BLaER1 treated with 17β-estradiol and CSF1 and Interleukin-3, amounts not matched to agents 10 nM and 100 nM (cell line): Measurements from ENCODE around the gene ZBED1.
"Not testable (repeated sequence)": the region's sequence is repeated elsewhere in the genome, so short reads cannot be mapped to it uniquely, and the experiment has no call there.

Experiments
- H3K27ac ChIP-seq, 11 experiments: shearing (Covaris generic); formaldehyde crosslinking; 2 replicates each; pipeline ENCODE4 v1.8.1; 2022
- H3K27me3 ChIP-seq, 11 experiments: shearing (Covaris generic); formaldehyde crosslinking; 2 replicates each; pipeline ENCODE4 v1.8.1; 2022
- H3K36me3 ChIP-seq, 11 experiments: shearing (Covaris generic); formaldehyde crosslinking; 2 replicates each; pipeline ENCODE4 v1.8.1; 2022
- H3K4me1 ChIP-seq, 10 experiments: shearing (Covaris generic); formaldehyde crosslinking; 2 replicates each; pipeline ENCODE4 v1.8.1; 2022
- H3K4me2 ChIP-seq, 11 experiments: shearing (Covaris generic); formaldehyde crosslinking; 2 replicates each; pipeline ENCODE4 v1.8.1; 2022
- H3K4me3 ChIP-seq, 10 experiments: shearing (Covaris generic); formaldehyde crosslinking; 2 replicates each; pipeline ENCODE4 v1.8.1; 2022
- H3K9ac ChIP-seq, 11 experiments: shearing (Covaris generic); formaldehyde crosslinking; 2 replicates each; pipeline ENCODE4 v1.8.1; 2022
- H3K9me3 ChIP-seq, 11 experiments: shearing (Covaris generic); formaldehyde crosslinking; replicated peaks in 1 of 11; 2 replicates each; pipeline ENCODE4 v1.8.1; 2022
- H4K20me1 ChIP-seq, 11 experiments: shearing (Covaris generic); formaldehyde crosslinking; 2 replicates each; pipeline ENCODE4 v1.8.1; 2022
- Cebpa-rat ChIP-seq, 11 experiments: shearing (Covaris generic); IDR thresholded peaks; 2 replicates each; pipeline ENCODE4 v1.8.1; 2022

Gene ZBED1

DNA sequence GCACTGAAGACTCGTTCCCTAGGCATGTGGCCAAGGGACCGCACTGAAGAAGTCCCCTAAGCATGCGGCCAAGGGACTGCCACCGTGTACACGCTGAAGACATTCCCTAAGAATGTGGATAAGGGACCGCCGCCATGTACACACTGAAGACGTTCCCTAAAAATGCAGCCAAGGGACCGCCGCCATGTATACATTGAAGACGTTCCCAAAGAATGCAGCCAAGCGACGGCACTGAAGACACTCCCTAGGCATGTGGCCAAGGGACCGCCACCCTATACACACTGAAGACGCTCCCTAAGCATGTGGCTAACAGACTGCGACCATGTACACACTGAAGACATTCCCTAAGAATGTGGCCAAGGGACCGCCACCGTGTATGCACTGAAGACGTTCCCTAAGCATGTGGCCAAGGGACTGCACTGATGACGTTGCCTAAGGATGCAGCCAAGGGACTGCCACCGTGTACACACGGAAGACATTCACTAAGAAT, 31.5 kb downstream of the ZBED1 start:
- no peak overlapping the region for H3K9ac ChIP-seq
- peaks cover 8 to 31% (median 20%) of the 10 kb centered on the region in 11 experiments; a peak in 17 of 22 replicates for H3K9me3 ChIP-seq
- H4K20me1 ChIP-seq = peaks cover 36 to 92% (median 65%) of the 10 kb centered on the region in 11 experiments; a peak in 19 of 22 replicates

DNA sequence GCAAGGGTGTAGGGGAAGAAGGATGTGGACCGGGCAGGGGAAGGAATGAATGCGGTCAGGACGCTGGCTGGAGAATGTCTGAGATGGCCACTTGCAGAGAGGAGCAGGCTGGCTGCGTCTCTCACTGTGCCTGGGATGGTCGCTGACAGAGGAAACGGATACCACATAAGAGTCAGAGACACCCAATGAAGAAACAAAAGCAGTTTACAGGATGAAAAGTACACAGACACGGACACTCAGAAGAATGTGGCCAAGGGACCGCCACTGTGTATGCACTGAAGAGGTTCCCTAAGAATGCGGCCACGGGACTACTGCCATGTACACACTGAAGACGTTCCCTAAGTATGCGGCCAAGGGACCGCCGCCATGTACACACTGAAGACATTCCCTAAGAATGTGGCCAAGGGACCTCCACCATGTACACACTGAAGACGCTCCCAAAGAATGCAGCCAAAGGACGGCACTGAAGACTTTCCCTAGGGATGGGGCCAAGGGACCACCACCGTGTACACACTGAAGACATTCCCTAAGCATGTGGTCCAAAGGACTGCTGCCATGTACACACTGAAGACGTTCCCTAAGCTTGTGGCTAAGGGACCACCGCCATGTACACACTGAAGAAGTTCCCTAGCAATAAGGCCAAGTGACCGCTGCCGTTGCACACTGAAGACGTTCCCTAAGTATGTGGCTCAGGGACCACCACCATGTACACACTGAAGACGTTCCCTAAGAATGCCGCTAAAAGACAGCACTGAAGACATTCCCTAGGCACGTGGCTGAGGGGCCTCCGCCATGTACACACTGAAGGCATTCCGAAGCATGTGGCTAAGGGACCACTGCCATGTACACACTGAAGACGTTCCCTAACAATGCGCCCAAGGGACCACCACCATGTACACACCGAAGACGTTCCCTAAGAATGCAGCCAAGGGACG, 32.2 kb downstream of the ZBED1 start:
- H3K27ac ChIP-seq = no peak overlapping the region
- no peak overlapping the region for H3K4me2 ChIP-seq
- H4K20me1 ChIP-seq = peaks cover 43 to 94% (median 64%) of the 10 kb centered on the region in 11 experiments; a peak in 19 of 22 replicates
- H3K4me1 ChIP-seq = peaks cover 0 to under 1% (median 0%) of the 10 kb centered on the region in 10 experiments; a peak in 2 of 20 replicates
- H3K4me3 ChIP-seq = no peak overlapping the region
- H3K9ac ChIP-seq = no peak overlapping the region
- H3K27me3 ChIP-seq = no peaks in the 10 kb centered on the region
- H3K36me3 ChIP-seq = peaks cover 32 to 70% (median 40%) of the 10 kb centered on the region in 11 experiments
- peaks cover 8 to 31% (median 20%) of the 10 kb centered on the region in 11 experiments; a peak in 17 of 22 replicates for H3K9me3 ChIP-seq
- no peak for TF ChIP-seq Cebpa-rat (IDR thresholded peaks at IDR 0.05)

More for the DNA sequence above, 31.5 kb downstream of the ZBED1 start:
- TF ChIP-seq Cebpa-rat (IDR thresholded peaks at IDR 0.05) = no peak
- no peaks in the 10 kb centered on the region for H3K27me3 ChIP-seq
- peaks cover 32 to 65% (median 40%) of the 10 kb centered on the region in 11 experiments for H3K36me3 ChIP-seq
- H3K4me3 ChIP-seq = no peak overlapping the region
- H3K4me1 ChIP-seq = no peaks in the 10 kb centered on the region
- no peak overlapping the region for H3K27ac ChIP-seq
- no peak overlapping the region for H3K4me2 ChIP-seq

DNA sequence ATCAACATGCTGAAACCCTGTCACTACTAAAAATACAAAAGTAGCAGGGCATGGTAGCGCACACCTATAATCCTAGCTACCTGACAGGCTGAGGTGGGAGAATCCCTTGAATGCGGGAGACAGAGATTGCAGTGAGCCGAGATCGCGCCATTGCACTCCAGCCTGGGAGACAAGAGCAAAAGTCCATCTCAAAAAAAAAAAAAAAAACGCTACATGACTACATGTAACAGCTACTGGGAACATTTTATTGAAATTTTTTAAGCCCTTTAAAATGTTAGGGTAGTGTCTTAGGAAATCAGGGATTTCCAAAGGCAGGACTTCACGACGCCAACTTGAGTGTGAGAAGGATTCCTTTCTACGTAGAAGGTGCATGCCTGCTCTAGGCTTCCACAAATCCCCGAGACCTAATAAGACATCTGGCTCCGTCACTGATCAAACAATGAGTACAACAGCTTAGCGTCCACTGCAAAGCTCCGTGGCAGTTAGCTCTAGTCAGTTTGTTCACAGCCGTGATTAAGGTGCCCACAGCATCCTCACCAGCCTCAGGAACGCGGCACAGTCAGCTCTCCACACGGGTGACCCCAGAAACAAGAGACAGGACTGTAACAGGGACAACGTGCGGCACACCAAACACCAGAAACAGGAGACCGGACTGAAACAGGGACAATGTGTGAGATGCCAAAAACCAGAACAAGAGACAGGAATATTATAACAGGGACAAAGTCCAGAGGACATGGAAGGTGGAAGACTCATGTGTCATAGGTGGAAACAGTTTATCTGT, 33.7 kb downstream of the ZBED1 start:
- no peak overlapping the region for H3K4me2 ChIP-seq
- no peaks in the 10 kb centered on the region for H3K27me3 ChIP-seq
- H3K4me1 ChIP-seq = peaks cover 0 to 9% (median 0%) of the 10 kb centered on the region in 10 experiments; a peak in 5 of 20 replicates
- peaks cover 8 to 27% (median 18%) of the 10 kb centered on the region in 11 experiments; a peak in 16 of 22 replicates for H3K9me3 ChIP-seq
- TF ChIP-seq Cebpa-rat (IDR thresholded peaks at IDR 0.05) = no peak
- no peak overlapping the region for H3K27ac ChIP-seq
- peaks cover 26 to 65% (median 39%) of the 10 kb centered on the region in 11 experiments for H3K36me3 ChIP-seq
- no peak overlapping the region for H3K9ac ChIP-seq
- peaks cover 52 to 98% (median 73%) of the 10 kb centered on the region in 11 experiments; a peak in 19 of 22 replicates for H4K20me1 ChIP-seq
- H3K4me3 ChIP-seq = no peak overlapping the region

DNA sequence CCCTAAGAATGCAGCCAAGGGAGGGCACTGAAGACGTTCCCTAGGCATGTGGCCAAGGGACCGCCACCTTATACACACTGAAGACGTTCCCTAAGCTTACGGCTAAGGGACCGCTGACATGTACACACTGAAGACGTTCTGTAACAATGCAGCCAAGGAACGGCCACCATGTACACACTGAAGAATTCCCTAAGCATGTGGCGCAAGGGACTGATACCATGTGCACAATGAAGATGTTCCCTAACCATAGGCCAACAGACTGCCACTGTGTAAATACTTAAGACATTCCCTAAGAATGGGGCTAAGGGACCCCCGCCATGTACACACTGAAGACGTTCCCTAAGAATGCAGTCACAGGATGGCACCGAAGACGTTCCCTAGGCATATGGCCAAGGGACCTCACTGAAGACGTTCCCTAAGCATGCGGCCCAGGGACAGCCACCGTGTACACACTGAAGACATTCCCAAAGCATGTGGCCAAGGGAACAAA, 36.1 kb downstream of the ZBED1 start:
- TF ChIP-seq Cebpa-rat (IDR thresholded peaks at IDR 0.05) = no peak
- Histone ChIP-seq H4K20me1 (peaks cover 50 to 98% (median 86%) of the 10 kb centered on the region in 11 experiments; a peak in 20 of 22 replicates), H3K4me3 (no peak overlapping the region), H3K4me1 (peaks cover 0 to 11% (median 6%) of the 10 kb centered on the region in 10 experiments; a peak in 10 of 20 replicates), H3K27ac (no peak overlapping the region), H3K9ac (no peak overlapping the region), H3K36me3 (peaks cover 6 to 43% (median 20%) of the 10 kb centered on the region in 11 experiments; a peak in 19 of 22 replicates), H3K4me2 (no peak overlapping the region), H3K27me3 (no peaks in the 10 kb centered on the region), H3K9me3 (peaks cover 0 to 12% (median 4%) of the 10 kb centered on the region in 11 experiments; a peak in 10 of 22 replicates)

DNA sequence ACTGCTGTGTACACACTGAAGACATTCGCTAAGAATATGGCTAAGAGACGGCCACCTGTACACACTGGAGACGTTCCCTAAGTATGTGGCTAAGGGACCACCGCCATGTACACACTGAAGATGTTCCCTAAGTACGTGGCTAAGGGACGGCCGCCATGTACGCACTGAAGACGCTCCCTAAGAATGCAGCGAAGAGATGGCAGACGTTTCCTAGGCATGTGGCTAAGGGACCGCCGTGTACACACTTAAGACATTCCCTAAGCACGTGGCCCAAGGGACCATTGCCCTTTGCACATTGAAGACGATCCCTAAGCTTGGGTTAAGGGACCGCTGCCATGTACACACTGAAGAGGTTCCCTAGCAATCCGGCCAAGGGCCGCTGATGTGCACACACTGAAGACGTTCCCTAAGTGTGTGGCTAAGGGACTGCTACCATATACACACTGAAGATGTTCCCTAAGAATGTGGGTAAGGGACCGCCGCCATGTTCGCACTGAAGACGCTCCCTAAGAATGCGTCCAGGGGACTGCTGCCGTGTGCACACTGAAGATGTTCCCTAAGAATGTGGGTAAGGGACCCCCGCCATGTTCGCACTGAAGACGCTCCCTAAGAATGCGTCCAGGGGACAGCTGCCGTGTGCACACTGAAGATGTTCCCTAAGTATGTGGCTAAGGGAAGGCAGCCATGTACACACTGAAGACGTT, 36.7 kb downstream of the ZBED1 start:
- no peak overlapping the region for H3K4me3 ChIP-seq
- H3K27ac ChIP-seq = no peak overlapping the region
- H3K9me3 ChIP-seq = peaks cover 0 to 7% (median 0%) of the 10 kb centered on the region in 11 experiments; a peak in 4 of 22 replicates
- peaks cover 0 to 11% (median 6%) of the 10 kb centered on the region in 10 experiments; a peak in 10 of 20 replicates for H3K4me1 ChIP-seq
- no peaks in the 10 kb centered on the region for H3K27me3 ChIP-seq
- peaks cover 1 to 37% (median 14%) of the 10 kb centered on the region in 11 experiments; a peak in 19 of 22 replicates for H3K36me3 ChIP-seq
- no peak overlapping the region for H3K4me2 ChIP-seq
- no peak for TF ChIP-seq Cebpa-rat (IDR thresholded peaks at IDR 0.05)
- peaks cover 44 to 95% (median 83%) of the 10 kb centered on the region in 11 experiments; a peak in 20 of 22 replicates for H4K20me1 ChIP-seq
- no peak overlapping the region for H3K9ac ChIP-seq

DNA sequence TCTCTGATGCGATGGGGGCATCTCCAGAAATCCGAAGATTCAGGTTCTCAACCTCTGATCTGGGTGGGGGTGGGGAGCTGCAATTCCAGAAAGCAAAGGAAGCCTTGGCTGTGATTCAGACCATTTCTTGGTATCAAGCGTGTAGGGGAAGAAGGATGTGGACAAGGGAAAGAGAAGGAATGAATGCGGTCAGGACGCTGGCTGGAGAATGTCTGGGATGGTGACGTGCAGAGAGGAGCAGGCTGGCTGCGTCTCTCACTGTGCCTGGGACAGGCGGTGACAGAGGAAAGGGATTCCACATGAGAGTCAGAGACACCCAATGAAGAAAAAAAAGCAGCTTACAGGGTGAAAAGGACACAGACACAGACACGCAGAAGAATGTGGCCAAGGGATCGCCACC, 37.3 kb downstream of the ZBED1 start:
- not testable (repeated sequence) for H3K9ac ChIP-seq, H3K4me2 ChIP-seq, H3K4me3 ChIP-seq, H3K27ac ChIP-seq, H3K27me3 ChIP-seq
- Histone ChIP-seq H4K20me1 (peaks cover 37 to 94% (median 76%) of the 10 kb centered on the region in 11 experiments; a peak in 20 of 22 replicates), H3K4me1 (peaks cover 0 to 11% (median 6%) of the 10 kb centered on the region in 10 experiments; a peak in 10 of 20 replicates), H3K36me3 (peaks cover 4 to 35% (median 14%) of the 10 kb centered on the region in 11 experiments; a peak in 19 of 22 replicates), H3K9me3 (peaks cover 0 to 12% (median 4%) of the 10 kb centered on the region in 11 experiments; a peak in 13 of 22 replicates)

DNA sequence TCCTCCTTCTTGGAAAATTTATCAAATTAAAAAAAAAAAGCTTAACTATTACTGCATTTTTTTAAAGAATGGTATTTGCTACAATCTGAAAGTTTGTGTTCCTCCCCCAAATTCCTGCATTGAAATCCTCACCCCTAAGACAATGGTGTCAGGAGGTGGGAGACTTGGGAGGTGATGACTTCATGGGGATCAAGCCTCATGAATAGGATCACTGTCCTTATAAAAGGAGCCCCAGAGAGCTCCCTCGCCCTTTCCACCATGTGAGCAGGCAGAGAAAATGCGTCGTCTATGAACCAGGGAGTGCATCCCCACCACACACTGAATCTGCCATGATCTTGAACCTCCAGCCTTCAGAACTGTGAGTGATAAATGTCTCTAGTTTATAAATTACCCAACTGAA, 38.0 kb downstream of the ZBED1 start:
- Histone ChIP-seq H3K9me3 (peaks cover 5 to 19% (median 10%) of the 10 kb centered on the region in 11 experiments; a peak in 19 of 22 replicates), H3K27ac (no peak overlapping the region), H3K36me3 (peaks cover 11 to 39% (median 21%) of the 10 kb centered on the region in 11 experiments; a peak in 21 of 22 replicates), H3K4me1 (peaks cover 0 to 11% (median 6%) of the 10 kb centered on the region in 10 experiments; a peak in 10 of 20 replicates), H3K4me3 (no peak overlapping the region), H3K4me2 (no peak overlapping the region), H3K9ac (no peak overlapping the region), H3K27me3 (no peaks in the 10 kb centered on the region), H4K20me1 (peaks cover 41 to 94% (median 76%) of the 10 kb centered on the region in 11 experiments; a peak in 20 of 22 replicates)
- no peak for TF ChIP-seq Cebpa-rat (IDR thresholded peaks at IDR 0.05)
